ENCODE measurements around the gene GPC1.
A peak's percentile ranks its signal among the peaks of the same experiment; 100 is the strongest.

GPC1 gene

DNA sequence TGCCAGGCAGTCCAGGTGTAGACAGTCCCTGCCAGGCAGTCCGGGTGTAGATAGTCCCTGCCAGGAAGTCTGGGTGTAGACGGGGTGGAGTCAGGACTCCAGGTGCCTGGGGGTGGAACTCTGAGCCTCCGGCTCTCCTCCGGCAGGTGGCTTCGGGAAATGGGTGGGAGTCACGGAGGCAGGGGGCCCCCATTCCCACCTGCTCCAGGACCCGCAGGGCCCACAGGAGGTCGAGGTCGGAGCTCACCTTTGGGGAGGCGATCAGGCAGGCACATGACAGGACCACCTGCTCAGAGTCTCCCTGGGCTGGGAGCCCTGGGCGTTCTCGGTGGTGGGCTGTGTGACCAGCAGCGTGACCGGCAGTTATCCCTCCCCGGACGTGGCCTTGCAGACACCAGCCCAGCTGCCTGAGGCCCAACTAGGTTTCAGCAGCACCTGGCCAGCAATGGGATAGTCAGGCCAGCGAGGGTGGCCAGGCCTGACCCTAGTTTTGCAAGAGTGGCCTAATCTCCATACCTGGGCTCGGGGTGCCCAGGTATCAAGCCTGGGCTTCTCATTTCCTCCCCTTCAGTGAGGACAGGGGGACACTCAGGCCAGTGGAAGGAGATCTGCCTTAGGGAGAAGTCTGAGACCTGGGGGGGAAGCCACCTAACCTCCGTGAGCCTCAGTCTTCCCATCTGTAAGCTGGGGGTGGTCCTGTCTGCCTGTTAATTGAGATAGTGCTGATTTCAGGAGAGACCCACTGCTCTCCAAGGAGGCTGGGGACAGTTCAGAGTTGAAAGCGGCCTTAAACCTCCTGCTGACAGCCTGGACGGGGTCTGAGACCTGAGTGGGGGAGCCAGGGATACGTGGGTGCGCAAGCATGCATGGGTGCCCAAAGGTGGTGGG, 13.2 kb downstream of the GPC1 start:
- DNase-seq, result no peak
- intact Hi-C loops (cut with DNase I), result no loop called here

DNA sequence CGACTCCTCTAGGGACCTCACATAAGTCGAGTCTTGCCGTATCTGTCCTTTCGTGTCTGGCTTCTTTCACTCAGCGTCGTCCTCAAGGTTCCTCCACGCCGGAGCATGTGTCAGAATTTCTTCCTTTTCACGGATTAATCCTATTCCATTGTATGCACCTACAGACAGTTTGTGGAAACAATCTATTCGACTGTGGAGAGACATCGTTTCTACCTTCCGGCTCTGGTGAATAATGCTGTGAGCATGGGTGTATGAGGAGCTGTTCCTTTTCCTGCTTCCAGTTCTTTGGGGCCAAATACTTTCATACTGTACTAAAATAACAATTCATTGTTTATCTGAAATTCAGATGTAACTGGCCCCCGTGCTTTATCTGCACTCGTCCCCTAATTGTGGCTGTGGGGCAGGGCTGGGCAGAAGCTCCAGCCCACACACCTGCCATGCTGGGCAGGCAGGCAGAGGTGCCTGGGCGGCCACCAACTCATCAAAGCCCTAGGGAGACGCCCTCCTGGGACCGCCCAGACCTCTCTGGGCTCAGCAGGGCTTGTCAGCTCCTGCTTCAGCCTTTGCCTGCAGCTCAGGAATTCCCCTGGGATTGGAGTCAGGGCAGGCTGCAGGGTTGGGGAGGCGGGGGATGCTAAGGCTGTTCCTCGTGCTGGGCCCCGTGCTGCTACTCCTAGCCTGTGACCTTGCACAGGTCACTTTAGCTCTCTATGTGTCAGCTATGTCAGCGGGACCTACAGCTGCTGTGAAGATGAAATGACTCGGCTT, 14.5 kb downstream of the GPC1 start:
- no peak for DNase-seq
- intact Hi-C loops (cut with DNase I), result no loop called here

GRCh38 chr2:240450532-240451107, 15.2 kb downstream of the GPC1 start:
- peak in 1 of 42 donors; percentile 3 for DNase-seq
- intact Hi-C loops (cut with DNase I), result no loop called here

DNA sequence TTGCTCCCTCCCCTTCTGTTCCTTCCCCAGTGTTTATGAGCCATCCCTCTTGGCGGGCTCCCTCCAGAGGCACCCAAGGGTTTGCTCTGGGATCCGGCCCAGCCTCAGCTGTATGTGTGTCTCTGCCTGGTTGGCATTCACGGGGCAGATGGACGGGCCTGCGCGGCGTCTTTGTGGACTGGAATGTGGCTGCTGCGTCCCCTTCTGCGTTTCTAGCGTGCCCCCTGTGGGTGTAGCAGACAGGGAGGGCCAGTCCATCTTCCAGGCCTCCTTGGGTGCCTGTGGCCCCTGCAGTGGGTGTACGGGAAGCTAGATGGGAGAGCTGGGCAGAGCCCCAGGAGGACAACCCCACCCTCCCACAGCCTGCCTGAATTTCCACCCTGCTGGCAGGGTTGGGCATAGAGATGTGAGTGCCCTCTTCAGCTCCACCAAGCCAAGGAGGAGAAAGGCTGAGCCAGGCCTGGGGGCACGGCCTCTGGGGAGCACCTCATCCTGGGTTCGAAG, 15.7 kb downstream of the GPC1 start:
- peak in 28 of 42 donors; percentile 19 to 81 (median 58) for DNase-seq
- intact Hi-C loops (cut with DNase I), result no loop called here

DNA sequence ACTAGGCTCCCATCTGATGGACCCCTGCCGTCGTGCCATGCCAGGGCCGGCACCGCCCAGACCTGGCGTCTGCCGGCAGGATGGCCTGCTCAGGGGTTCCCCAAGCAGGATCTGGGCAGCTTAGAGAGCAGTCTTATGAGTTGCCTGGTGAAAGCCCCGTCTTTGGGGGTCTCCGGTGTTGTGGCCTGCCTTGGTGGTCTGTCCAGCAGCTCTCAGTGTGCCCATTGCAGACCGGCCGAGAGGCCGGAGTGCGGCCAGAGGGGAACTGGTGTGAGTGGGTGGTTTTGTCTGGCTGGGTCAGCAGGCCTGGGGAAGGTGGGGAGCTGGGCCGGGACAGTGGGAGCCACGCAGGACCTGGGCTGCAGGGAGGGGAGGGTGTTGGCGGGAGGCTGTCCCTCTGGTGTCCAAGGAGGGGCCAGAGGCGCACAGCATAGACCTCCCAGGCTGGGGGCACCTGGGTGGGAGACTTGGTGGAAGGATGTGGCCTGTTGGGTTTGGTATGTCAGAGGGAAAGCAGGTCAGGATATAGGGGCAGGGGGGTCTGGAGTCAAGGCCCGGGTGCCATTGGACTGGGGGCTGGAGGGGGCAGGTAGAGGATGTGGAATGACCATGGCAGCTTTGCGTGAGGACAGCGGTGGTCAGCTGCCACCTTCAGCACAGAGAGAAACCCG, 16.5 kb downstream of the GPC1 start:
- intact Hi-C loops (cut with DNase I), result no loop called here
- DNase-seq, result peak in 11 of 42 donors; percentile 3 to 28 (median 12)

- intact Hi-C loops (cut with DNase I), result no loop called here
These were observed 17.2 kb downstream of the GPC1 start for GRCh38 chr2:240452462-240453256.

GRCh38 chr2:240453461-240454105, 18.1 kb downstream of the GPC1 start:
- peak in 12 of 42 donors; percentile 2 to 50 (median 16) for DNase-seq
- intact Hi-C loops (cut with DNase I), result no loop called here

More at GRCh38 chr2:240452462-240453256, 17.2 kb downstream of the GPC1 start:
- peak in 38 of 42 donors; percentile 61 to 91 (median 78) for DNase-seq

DNA sequence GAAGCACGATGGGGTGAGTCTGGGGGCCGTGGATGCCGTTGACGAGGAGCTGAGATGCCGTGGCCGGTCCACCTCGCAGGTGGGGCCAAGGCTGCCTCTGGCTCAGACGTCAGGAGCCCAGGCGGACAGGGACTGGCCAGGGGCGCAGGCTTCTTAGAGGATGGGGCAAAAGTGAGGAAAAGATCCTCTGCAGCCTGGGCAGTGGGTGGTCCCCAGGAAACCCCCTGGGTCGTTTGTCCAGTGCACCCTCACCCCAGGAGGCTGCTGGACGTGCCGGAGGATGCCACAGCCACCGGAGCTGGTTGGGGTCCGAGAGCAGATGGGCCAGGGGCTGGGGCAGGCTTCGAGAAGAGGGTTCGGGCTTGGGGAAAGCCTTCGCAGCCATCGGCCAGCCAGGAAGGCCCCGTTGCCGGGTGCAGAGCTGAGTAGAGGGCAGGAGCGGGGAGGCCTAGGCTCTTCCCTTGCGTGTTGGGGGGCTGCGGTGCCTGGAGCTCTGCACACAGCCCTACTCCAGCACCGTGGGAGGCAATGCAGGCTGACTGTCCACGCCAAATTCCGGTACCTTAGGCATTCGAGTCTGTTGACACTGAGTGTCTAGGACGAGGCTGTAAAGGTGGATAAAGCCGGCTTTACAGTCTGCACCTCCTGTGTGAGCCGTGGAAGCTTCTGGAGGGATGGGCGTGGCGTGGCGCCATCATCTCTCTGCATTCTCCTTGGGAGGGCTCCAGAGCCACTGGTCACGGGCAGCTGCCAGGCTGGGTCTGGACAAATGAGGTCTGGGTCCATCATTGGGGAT, 18.8 kb downstream of the GPC1 start:
- intact Hi-C loops (cut with DNase I), result no loop called here

GRCh38 chr2:240455272-240455646, 19.8 kb downstream of the GPC1 start:
- DNase-seq, result peak in 4 of 42 donors; percentile 3 to 29 (median 4)
- intact Hi-C loops (cut with DNase I), result no loop called here

More for the DNA sequence above, 18.8 kb downstream of the GPC1 start:
- peak in 16 of 42 donors; percentile 14 to 81 (median 63) for DNase-seq

DNA sequence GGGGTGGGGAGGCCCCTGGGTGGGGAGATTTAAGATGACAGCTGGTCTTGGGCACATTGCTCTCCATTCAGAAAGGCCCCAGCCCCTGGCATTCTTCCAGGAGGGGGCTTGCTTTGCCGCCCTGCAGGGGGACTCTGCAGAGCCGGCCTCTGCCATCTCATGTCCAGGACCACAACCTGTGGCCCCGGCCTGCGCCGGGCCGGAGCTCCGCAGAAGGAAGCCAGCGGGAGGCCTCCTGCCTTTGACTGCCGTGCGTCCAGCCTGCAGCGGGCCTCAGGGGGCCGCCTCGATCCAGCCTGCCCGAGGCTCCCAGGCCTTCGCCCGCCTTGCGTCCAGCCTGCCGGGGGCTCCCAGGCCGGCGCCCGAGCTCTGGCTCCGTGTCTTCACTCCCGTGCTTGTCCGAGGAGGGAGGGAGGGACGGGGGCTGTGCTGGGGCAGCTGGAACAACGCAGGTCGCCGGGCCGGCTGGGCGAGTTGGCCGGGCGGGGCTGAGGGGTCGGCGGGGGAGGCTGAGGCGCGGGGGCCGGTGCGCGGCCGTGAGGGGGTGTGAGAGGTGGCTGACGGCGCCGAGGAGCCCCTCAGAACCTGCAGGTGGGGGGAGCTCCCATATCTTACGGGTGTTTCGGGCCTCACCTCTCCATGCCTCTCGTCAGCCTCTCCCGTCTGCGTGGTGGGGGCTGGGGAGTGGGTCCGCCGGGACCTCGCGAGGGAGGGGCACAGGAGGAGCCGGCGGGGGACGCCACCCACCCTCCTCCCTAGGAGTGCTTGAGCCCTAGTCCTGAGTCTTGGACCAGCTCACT, 20.4 kb downstream of the GPC1 start:
- DNase-seq, result peak in 5 of 42 donors; percentile 7 to 38 (median 7)
- intact Hi-C loops (cut with DNase I), result no loop called here

DNA sequence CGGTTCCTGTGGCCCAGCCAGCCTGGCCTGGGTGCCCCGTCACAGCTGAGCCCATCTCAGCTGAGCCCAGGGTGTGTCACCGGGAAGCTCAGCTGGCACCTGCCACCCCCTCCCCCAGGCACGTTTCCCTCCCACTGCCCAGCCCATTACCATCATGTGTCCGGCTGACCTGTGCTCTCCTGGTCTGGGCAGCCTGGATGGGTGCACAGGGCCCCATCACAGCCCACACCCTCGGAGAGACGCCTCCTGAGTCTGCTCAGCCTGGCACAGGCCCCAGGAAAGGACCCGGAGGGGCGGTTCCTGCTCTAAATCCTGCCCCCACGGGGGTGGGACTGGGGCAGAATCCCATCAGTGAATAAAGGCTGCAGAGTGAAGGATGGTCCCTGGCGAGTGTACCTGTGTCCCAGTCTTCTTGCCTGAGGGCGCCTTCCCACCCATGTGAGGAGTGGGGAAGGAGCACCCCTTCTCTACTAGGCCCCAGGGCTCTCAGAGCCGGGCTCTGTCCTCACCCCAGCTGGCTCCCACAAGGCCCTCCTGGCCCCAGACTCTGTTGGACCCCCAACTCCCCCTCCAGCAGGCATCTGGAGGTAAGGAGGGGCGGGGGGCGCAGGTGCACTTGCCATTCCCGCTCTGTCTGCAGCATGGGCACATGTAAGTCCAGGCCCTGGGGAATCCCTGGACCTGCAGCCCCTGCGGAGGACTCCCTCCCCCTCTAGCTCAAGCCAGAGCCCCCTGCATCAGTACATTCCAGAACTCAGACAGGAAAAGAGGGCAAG, 21.2 kb downstream of the GPC1 start:
- intact Hi-C loops (cut with DNase I), result no loop called here
- DNase-seq, result peak in 15 of 42 donors; percentile 37 to 81 (median 60)

- DNase-seq, result peak in 10 of 42 donors; percentile 0 to 31 (median 4)
- intact Hi-C loops (cut with DNase I), result no loop called here
These were observed 22.0 kb downstream of the GPC1 start for GRCh38 chr2:240457223-240458043.

DNA sequence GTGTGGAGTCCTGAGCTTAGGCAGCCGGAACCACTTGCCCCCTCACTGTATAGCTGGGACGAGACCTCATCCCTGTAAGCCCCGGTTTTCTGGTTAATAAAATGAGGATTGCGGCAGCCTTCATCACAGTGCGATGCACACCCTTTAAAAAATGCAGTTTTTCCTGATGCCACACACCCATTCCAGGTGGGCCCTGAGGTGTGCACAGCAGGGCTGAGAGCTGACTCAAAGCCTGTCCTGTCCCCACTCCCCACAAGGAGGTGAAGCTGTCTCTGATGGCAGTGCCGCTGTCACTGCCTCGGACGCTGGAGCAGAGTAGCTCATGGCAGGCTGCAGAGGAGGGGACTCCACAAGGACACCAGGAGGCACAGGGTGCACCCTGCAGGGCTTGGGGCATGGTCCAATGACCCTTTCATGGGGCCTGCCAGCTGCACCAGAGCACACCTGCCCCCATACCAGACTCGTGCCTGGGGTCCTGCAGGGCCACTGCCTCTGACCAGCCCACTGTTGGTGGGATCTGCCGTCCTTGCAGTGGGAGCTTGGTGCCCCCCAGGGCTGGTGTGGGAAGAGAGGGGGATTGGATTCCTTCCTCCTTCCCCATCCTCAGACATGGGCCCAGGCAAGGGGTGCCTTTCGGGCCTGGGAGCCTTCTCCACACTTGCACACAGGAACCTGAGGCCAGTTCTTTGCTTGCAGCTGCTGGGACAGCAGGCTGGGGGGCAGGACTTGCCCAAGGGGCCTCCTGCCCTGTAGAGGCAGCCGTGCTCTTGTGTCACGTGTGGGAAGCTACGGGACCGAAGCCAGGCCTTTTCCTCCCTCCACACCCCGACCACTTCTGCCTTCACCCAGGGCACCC, 22.8 kb downstream of the GPC1 start:
- intact Hi-C loops (cut with DNase I), result no loop called here
- peak in 18 of 42 donors; percentile 0 to 28 (median 6) for DNase-seq
